Caco-2 (cell line): Measurements from ENCODE around the gene HOATZ. TPM values are rescaled to one million over a fixed set of nuclear protein-coding genes. Genes with fewer than 3 reads are reported as not detected.

Source experiments
- BruUV-seq: library from RNA; stranded (reverse); fragments of 400-500 nt; replicated peaks from 2 replicates; lab custom pipeline; 2021; lab: Mats Ljungman, UMichigan
- CTCF ChIA-PET: fragments of 300-600 bp; sonication (Branson Sonifier 250); formaldehyde crosslinking; loops from one replicate; lab custom pipeline; 2022; ENCODE audit warnings: antibody characterized with exemption; lab: Charles Lee
- POLR2A ChIA-PET: fragments of 300-600 bp; sonication (Branson Sonifier 250); formaldehyde crosslinking; loops from one replicate; lab custom pipeline; 2022; ENCODE audit warnings: antibody characterized with exemption; lab: Charles Lee
- DNase-seq, 2 experiments: peaks; one replicate each; pipeline versions ENCODE4 v3.0.0 to v3.0.0-alpha.2; 2020 to 2022
- H3K27me3 ChIP-seq: replicated peaks from 2 replicates; pipeline ENCODE4 v1.6.0; 2011; ENCODE audit warnings: low read length; ENCODE audit not compliant: control insufficient read depth, insufficient read depth
- H3K36me3 ChIP-seq: 2 replicates; pipeline ENCODE4 v1.5.1; 2011; ENCODE audit warnings: low read length; ENCODE audit not compliant: control insufficient read depth, insufficient read depth
- H3K4me1 ChIP-seq: fragments of 250-450 bp; sonication (Bioruptor Pico); 2 replicates; pipeline ENCODE4 v1.5.1; 2020; ENCODE audit warnings: mild to moderate bottlenecking
- H3K4me3 ChIP-seq: 2 replicates; pipeline ENCODE4 v1.5.1; 2011; ENCODE audit warnings: low read depth, mild to moderate bottlenecking, control low read depth, low read length
- H3K9me3 ChIP-seq: fragments of 250-450 bp; sonication (Bioruptor Pico); 2 replicates; pipeline ENCODE4 v1.5.1; 2020; ENCODE audit warnings: mild to moderate bottlenecking, moderate library complexity
- H3K27ac Mint-ChIP-seq: one replicate; pipeline ENCODE4 v1.8.0; 2022; ENCODE audit warnings: mixed read lengths; ENCODE audit not compliant: unreplicated experiment
- H3K27me3 Mint-ChIP-seq: one replicate; pipeline ENCODE4 v1.8.0; 2022; ENCODE audit warnings: mixed read lengths; ENCODE audit not compliant: insufficient read depth, unreplicated experiment
- H3K36me3 Mint-ChIP-seq: one replicate; pipeline ENCODE4 v1.8.0; 2022; ENCODE audit warnings: mild to moderate bottlenecking, mixed read lengths; ENCODE audit not compliant: insufficient read depth, unreplicated experiment
- H3K4me1 Mint-ChIP-seq: one replicate; pipeline ENCODE4 v1.8.0; 2022; ENCODE audit warnings: low read depth, mixed read lengths; ENCODE audit not compliant: unreplicated experiment
- H3K4me3 Mint-ChIP-seq: one replicate; pipeline ENCODE4 v1.8.0; 2022; ENCODE audit warnings: mild to moderate bottlenecking, moderate library complexity, mixed read lengths; ENCODE audit not compliant: unreplicated experiment
- H3K9me3 Mint-ChIP-seq: one replicate; pipeline ENCODE4 v1.8.0; 2022; ENCODE audit warnings: mixed read lengths; ENCODE audit not compliant: unreplicated experiment
- CTCF ChIP-seq, 2 experiments: fragments of 200-600 bp in 1 of 2; IDR thresholded peaks; 1 replicate in 1 of 2; 2 replicates in 1 of 2; pipeline versions ENCODE4 v1.5.1 to v1.8.0; 2011 to 2022; ENCODE audit warnings: antibody characterized with exemption in 1 of 2, control low read depth in 1 of 2, inconsistent platforms in 1 of 2, low read depth in 1 of 2, low read length in 1 of 2, mild to moderate bottlenecking in 1 of 2, moderate library complexity in 1 of 2; ENCODE audit not compliant: insufficient read depth in 1 of 2, severe bottlenecking in 1 of 2, unreplicated experiment in 1 of 2
- intact Hi-C: fragments of 100-400 bp; cut with micrococcal nuclease; formaldehyde crosslinking; loops from one replicate; pipeline ENCODE4 v1.10.0; 2022; ENCODE audit not compliant: unreplicated experiment
- total RNA-seq: library from RNA; stranded (reverse); gene quantifications from 2 replicates; pipeline ENCODE4 v1.2.3, GENCODE V29; 2022

HOATZ gene
- total RNA-seq, 1 experiment from 2014 or later, result not detected

- Mint-ChIP-seq H3K9me3 (no peaks in the 10 kb centered on the region), H3K36me3 (no peaks in the 10 kb centered on the region), H3K27me3 (no peaks in the 10 kb centered on the region), H3K27ac (no peak overlapping the region), H3K4me1 (peaks cover 19% of the 10 kb centered on the region), H3K4me3 (no peak overlapping the region)
- Histone ChIP-seq H3K36me3 (no peaks in the 10 kb centered on the region), H3K27me3 (no peaks in the 10 kb centered on the region), H3K4me1 (peaks cover 29% of the 10 kb centered on the region), H3K9me3 (no peaks in the 10 kb centered on the region), H3K4me3 (no peak overlapping the region)
- CTCF ChIA-PET, result interaction anchor here (0.5 kb wide), 1 partner anchor 34 kb away, joined by 3 read pairs; no protein-coding TSS in a partner anchor
- no peak for DNase-seq
- TF ChIP-seq CTCF (IDR thresholded peaks at IDR 0.05; ENCODE audit: insufficient read depth in 1 of 2, low read depth in 1 of 2, low read length in 1 of 2, severe bottlenecking in 1 of 2, unreplicated experiment in 1 of 2), result no peak
- POLR2A ChIA-PET, result no interaction called here
- BruUV-seq, result no TSS peak
- intact Hi-C loops, result no loop called here
Observed at GRCh38 chr11:111526501-111526900, 11.9 kb downstream of the HOATZ start.

- Mint-ChIP-seq H3K4me1 (peaks cover 26% of the 10 kb centered on the region), H3K9me3 (no peaks in the 10 kb centered on the region), H3K4me3 (no peak overlapping the region), H3K36me3 (no peaks in the 10 kb centered on the region), H3K27me3 (no peaks in the 10 kb centered on the region), H3K27ac (no peak overlapping the region)
- TF ChIP-seq CTCF (IDR thresholded peaks at IDR 0.05; ENCODE audit: insufficient read depth in 1 of 2, low read depth in 1 of 2, low read length in 1 of 2, severe bottlenecking in 1 of 2, unreplicated experiment in 1 of 2), result no peak
- H3K36me3 ChIP-seq, result no peaks in the 10 kb centered on the region
- ChIA-PET POLR2A (no interaction called here), CTCF (no interaction called here)
- H3K4me3 ChIP-seq, result no peak overlapping the region
- DNase-seq, result no peak
- H3K4me1 ChIP-seq, result peaks cover 29% of the 10 kb centered on the region
- no peaks in the 10 kb centered on the region for H3K27me3 ChIP-seq
- no TSS peak for BruUV-seq
- H3K9me3 ChIP-seq, result no peaks in the 10 kb centered on the region
- intact Hi-C loops, result no loop called here
Observed at GRCh38 chr11:111527279-111527678, 12.7 kb downstream of the HOATZ start.

- H3K4me1 Mint-ChIP-seq, result peaks cover 32% of the 10 kb centered on the region
Observed at GRCh38 chr11:111528557-111528956, 14.0 kb downstream of the HOATZ start.

More at GRCh38 chr11:111528557-111528956, 14.0 kb downstream of the HOATZ start:
- TF ChIP-seq CTCF (IDR thresholded peaks at IDR 0.05; ENCODE audit: insufficient read depth in 1 of 2, low read depth in 1 of 2, low read length in 1 of 2, severe bottlenecking in 1 of 2, unreplicated experiment in 1 of 2), result peak in 1 of 2 experiments; percentile 36
- Mint-ChIP-seq H3K36me3 (no peaks in the 10 kb centered on the region), H3K27ac (no peak overlapping the region), H3K9me3 (no peaks in the 10 kb centered on the region), H3K27me3 (no peaks in the 10 kb centered on the region), H3K4me3 (no peak overlapping the region)
- Histone ChIP-seq H3K9me3 (no peaks in the 10 kb centered on the region), H3K27me3 (no peaks in the 10 kb centered on the region), H3K4me3 (no peak overlapping the region), H3K4me1 (peaks cover 37% of the 10 kb centered on the region), H3K36me3 (no peaks in the 10 kb centered on the region)
- POLR2A ChIA-PET, result interaction anchor here (0.6 kb wide), 1 partner anchor 245 kb away, joined by 3 read pairs; no protein-coding TSS in a partner anchor
- intact Hi-C loops, result loop anchor here (1.0 kb wide), 1 partner anchor 74 kb away; no protein-coding TSS in a partner anchor
- DNase-seq, result no peak
- CTCF ChIA-PET, result interaction anchor here (1.0 kb wide), 1 partner anchor 74 kb away, joined by 13 read pairs; no protein-coding TSS in a partner anchor
- BruUV-seq, result no TSS peak
